ENCODE results near the gene EN1. TPM values are rescaled to one million over a fixed set of nuclear protein-coding genes. Genes with fewer than 3 reads are reported as not detected.

Gene EN1
- total RNA-seq, 1 experiment from 2014 or later = not detected

DNA sequence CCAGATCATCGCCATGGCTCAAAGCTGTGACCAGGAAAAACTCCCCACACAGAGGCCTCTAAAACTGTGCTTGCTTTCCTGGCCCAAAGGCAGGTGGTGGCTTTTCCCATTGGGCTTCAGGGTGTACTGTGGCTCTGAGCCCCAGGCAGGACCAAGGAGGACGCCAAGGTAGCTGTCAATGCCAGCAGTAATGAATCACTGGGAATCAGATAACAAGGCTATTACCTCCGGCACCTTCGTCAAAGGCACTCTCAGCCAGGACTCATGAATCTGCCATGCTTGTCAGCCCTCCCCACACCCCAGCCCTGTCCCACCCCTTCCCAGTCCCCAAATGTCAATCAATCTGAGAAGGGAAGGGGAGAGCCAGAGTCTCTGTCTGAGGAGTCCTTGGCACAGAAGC is 27.9 kb upstream of the EN1 start:
- Histone ChIP-seq H3K27ac (ENCODE audit: low read depth, low read length) (no peak overlapping the region), H3K36me3 (ENCODE audit: control insufficient read depth in 1 of 2, insufficient read depth in 2 of 2, low read length in 2 of 2) (no peaks in the 10 kb centered on the region), H2AFZ (ENCODE audit: low read depth, low read length, poor library complexity, severe bottlenecking) (no peak overlapping the region), H4K20me1 (ENCODE audit: insufficient read depth) (no peaks in the 10 kb centered on the region), H3K79me2 (ENCODE audit: insufficient read depth, low read length) (no peaks in the 10 kb centered on the region), H3K4me1 (ENCODE audit: control insufficient read depth in 1 of 2, insufficient read depth in 2 of 2, low read length in 2 of 2) (no peaks in the 10 kb centered on the region), H3K9me3 (ENCODE audit: control insufficient read depth in 1 of 2, insufficient read depth in 1 of 2, low read depth in 1 of 2, low read length in 2 of 2) (no peaks in the 10 kb centered on the region), H3K9me2 (ENCODE audit: insufficient read depth) (no peaks in the 10 kb centered on the region), H3K4me3 (replicated peaks in 1 of 2; ENCODE audit: low read depth in 1 of 2, low read length in 2 of 2) (no peak overlapping the region), H3K27me3 (ENCODE audit: insufficient read depth, low read length) (peaks cover 42% of the 10 kb centered on the region), H3K4me2 (ENCODE audit: low read length) (no peak overlapping the region), H3K9ac (ENCODE audit: low read length) (no peak overlapping the region)
- no TSS peak for BruUV-seq (replicated peaks)
- ChIA-PET RAD21 (ENCODE audit: low non-redundant PET in 1 of 2, low total read pairs in 2 of 2, uncharacterized antibody in 2 of 2, unreplicated experiment in 2 of 2) (no interaction called here), CTCF (no interaction called here), POLR2A (no interaction called here)
- DNase-seq (ENCODE audit: low read depth, low spot score) = no peak
- intact Hi-C loops (cut with micrococcal nuclease) = no loop called here
- no peak for ATAC-seq
- TF ChIP-seq ZNF274 (IDR thresholded peaks at IDR 0.05; ENCODE audit: low read depth, low read length) (no peak), TCF7L2 (IDR thresholded peaks at IDR 0.05; ENCODE audit: borderline replicate concordance, extremely low read depth, insufficient read depth, insufficient read length) (no peak), SRF (IDR thresholded peaks at IDR 0.05; ENCODE audit: low read depth) (no peak), RAD21 (IDR thresholded peaks at IDR 0.05; ENCODE audit: low read depth) (no peak), FOSL1 (IDR thresholded peaks at IDR 0.05; ENCODE audit: low read depth) (no peak), SP1 (IDR thresholded peaks at IDR 0.05; ENCODE audit: low read depth) (no peak), CBX3 (IDR thresholded peaks at IDR 0.05; ENCODE audit: low read depth) (no peak), POLR2AphosphoS5 (IDR thresholded peaks at IDR 0.05; ENCODE audit: low read depth, low read length) (no peak)
- TF ChIP-seq, protein P1, sequence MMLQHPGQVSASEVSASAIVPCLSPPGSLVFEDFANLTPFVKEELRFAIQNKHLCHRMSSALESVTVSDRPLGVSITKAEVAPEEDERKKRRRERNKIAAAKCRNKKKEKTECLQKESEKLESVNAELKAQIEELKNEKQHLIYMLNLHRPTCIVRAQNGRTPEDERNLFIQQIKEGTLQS (IDR thresholded peaks at IDR 0.05) = no peak
- TF ChIP-seq, protein P2, sequence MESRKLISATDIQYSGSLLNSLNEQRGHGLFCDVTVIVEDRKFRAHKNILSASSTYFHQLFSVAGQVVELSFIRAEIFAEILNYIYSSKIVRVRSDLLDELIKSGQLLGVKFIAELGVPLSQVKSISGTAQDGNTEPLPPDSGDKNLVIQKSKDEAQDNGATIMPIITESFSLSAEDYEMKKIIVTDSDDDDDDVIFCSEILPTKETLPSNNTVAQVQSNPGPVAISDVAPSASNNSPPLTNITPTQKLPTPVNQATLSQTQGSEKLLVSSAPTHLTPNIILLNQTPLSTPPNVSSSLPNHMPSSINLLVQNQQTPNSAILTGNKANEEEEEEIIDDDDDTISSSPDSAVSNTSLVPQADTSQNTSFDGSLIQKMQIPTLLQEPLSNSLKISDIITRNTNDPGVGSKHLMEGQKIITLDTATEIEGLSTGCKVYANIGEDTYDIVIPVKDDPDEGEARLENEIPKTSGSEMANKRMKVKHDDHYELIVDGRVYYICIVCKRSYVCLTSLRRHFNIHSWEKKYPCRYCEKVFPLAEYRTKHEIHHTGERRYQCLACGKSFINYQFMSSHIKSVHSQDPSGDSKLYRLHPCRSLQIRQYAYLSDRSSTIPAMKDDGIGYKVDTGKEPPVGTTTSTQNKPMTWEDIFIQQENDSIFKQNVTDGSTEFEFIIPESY (IDR thresholded peaks at IDR 0.05; ENCODE audit: extremely low read depth, insufficient replicate concordance, low read length) = no peak
